Astrocyte (in vitro differentiated cells and primary cell): ENCODE measurements around the gene NEUROD6. TPM values are rescaled to one million over a fixed set of nuclear protein-coding genes. Genes with fewer than 3 reads are reported as not detected.

Experiments
- DNase-seq: peaks from one replicate; pipeline ENCODE4 v3.0.0-alpha.2; 2010; ENCODE audit warnings: low read depth
- FAIRE-seq: peaks from 2 replicates; lab custom pipeline; 2011; peaks lifted over from hg19 to GRCh38; lab: Jason Lieb, UNC
- H2AFZ ChIP-seq: 2 replicates; pipeline ENCODE4 v1.6.0; 2012; ENCODE audit warnings: low read depth, low read length, inconsistent platforms
- H3K27ac ChIP-seq: 2 replicates; pipeline ENCODE4 v1.5.1; 2011; ENCODE audit warnings: low read depth, low read length, inconsistent platforms
- H3K27me3 ChIP-seq: 2 replicates; pipeline ENCODE4 v1.6.0; 2011; ENCODE audit warnings: low read length, inconsistent platforms; ENCODE audit not compliant: insufficient read depth
- H3K36me3 ChIP-seq: 2 replicates; pipeline ENCODE4 v1.5.1; 2011; ENCODE audit warnings: low read length, inconsistent platforms; ENCODE audit not compliant: insufficient read depth
- H3K4me1 ChIP-seq: 2 replicates; pipeline ENCODE4 v1.5.1; 2011; ENCODE audit warnings: low read length, inconsistent platforms; ENCODE audit not compliant: insufficient read depth
- H3K4me2 ChIP-seq: 2 replicates; pipeline ENCODE4 v1.6.0; 2012; ENCODE audit warnings: low read length, inconsistent platforms
- H3K4me3 ChIP-seq: 2 replicates; pipeline ENCODE4 v1.5.1; 2011; ENCODE audit warnings: low read depth, mild to moderate bottlenecking, low read length, inconsistent platforms; ENCODE audit not compliant: insufficient read depth
- H3K79me2 ChIP-seq: 2 replicates; pipeline ENCODE4 v1.6.0; 2012; ENCODE audit warnings: mild to moderate bottlenecking, low read length, inconsistent platforms; ENCODE audit not compliant: insufficient read depth
- H3K9ac ChIP-seq: 2 replicates; pipeline ENCODE4 v1.6.0; 2012; ENCODE audit warnings: mild to moderate bottlenecking, low read length, inconsistent platforms
- H3K9me3 ChIP-seq: 2 replicates; pipeline ENCODE4 v1.5.1; 2012; ENCODE audit warnings: low read depth, mild to moderate bottlenecking, low read length, inconsistent platforms; ENCODE audit not compliant: insufficient read depth
- H4K20me1 ChIP-seq: 2 replicates; pipeline ENCODE4 v1.6.0; 2012; ENCODE audit warnings: low read length, inconsistent platforms; ENCODE audit not compliant: insufficient read depth
- H3K27ac Mint-ChIP-seq: one replicate; pipeline ENCODE4 v1.8.0; 2021; ENCODE audit warnings: mild to moderate bottlenecking, mixed read lengths; ENCODE audit not compliant: unreplicated experiment
- H3K27me3 Mint-ChIP-seq: one replicate; pipeline ENCODE4 v1.8.0; 2021; ENCODE audit warnings: low read depth, mixed read lengths; ENCODE audit not compliant: unreplicated experiment
- H3K36me3 Mint-ChIP-seq: one replicate; pipeline ENCODE4 v1.8.0; 2021; ENCODE audit warnings: low read depth, mixed read lengths; ENCODE audit not compliant: unreplicated experiment
- H3K4me1 Mint-ChIP-seq: one replicate; pipeline ENCODE4 v1.8.0; 2021; ENCODE audit warnings: low read depth, mixed read lengths; ENCODE audit not compliant: unreplicated experiment
- H3K4me3 Mint-ChIP-seq: one replicate; pipeline ENCODE4 v1.8.0; 2021; ENCODE audit warnings: mild to moderate bottlenecking, moderate library complexity, mixed read lengths; ENCODE audit not compliant: unreplicated experiment
- H3K9me3 Mint-ChIP-seq: one replicate; pipeline ENCODE4 v1.8.0; 2021; ENCODE audit warnings: mild to moderate bottlenecking, mixed read lengths; ENCODE audit not compliant: unreplicated experiment
- CTCF ChIP-seq: IDR thresholded peaks from 2 replicates; pipeline ENCODE4 v1.5.1; 2011; ENCODE audit warnings: low read depth, mild to moderate bottlenecking, inconsistent platforms, low read length, moderate library complexity; ENCODE audit not compliant: insufficient read depth
- EZH2 ChIP-seq: IDR thresholded peaks from 2 replicates; pipeline ENCODE4 v1.6.1; 2012; ENCODE audit warnings: mild to moderate bottlenecking, low read length, inconsistent platforms; ENCODE audit not compliant: insufficient read depth
- total RNA-seq: library from RNA; stranded (reverse); gene quantifications from 2 replicates; pipeline ENCODE4 v1.2.1, GENCODE V29; 2021

Gene NEUROD6
- total RNA-seq, 1 donor from 2014 or later: not detected

DNA sequence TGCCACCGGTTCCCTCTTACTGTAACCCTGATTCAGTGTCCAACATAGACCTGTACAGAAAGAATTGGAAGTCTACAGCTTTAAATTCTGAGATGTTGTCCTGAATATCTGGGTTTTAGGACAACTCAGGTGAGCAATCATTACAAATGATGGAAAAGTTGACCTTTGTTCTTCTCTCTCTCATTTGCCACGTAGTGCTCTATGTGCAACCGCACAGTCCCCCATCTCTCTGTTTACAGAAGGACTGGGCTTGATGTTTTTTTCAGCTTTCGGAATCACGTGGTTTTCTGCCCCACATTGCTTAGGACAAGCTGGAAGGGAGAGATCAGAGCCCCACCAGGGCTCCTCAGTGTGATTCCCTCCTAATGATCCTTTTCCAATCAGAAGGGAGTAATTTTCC, 22.2 kb downstream of the NEUROD6 start:
- Histone ChIP-seq H3K36me3 (no peaks in the 10 kb centered on the region), H3K4me2 (no peak overlapping the region), H3K9me3 (no peaks in the 10 kb centered on the region), H3K4me1 (no peaks in the 10 kb centered on the region), H4K20me1 (no peaks in the 10 kb centered on the region), H3K9ac (no peak overlapping the region), H3K27ac (no peak overlapping the region), H3K4me3 (no peak overlapping the region), H2AFZ (no peak overlapping the region), H3K79me2 (no peaks in the 10 kb centered on the region), H3K27me3 (no peaks in the 10 kb centered on the region)
- Mint-ChIP-seq H3K36me3 (no peaks in the 10 kb centered on the region), H3K27ac (no peak overlapping the region), H3K4me1 (no peaks in the 10 kb centered on the region), H3K4me3 (no peak overlapping the region), H3K9me3 (no peaks in the 10 kb centered on the region), H3K27me3 (no peaks in the 10 kb centered on the region)
- FAIRE-seq (no peak), DNase-seq (no peak)
- TF ChIP-seq CTCF: no peak
- TF ChIP-seq EZH2: no peak

DNA sequence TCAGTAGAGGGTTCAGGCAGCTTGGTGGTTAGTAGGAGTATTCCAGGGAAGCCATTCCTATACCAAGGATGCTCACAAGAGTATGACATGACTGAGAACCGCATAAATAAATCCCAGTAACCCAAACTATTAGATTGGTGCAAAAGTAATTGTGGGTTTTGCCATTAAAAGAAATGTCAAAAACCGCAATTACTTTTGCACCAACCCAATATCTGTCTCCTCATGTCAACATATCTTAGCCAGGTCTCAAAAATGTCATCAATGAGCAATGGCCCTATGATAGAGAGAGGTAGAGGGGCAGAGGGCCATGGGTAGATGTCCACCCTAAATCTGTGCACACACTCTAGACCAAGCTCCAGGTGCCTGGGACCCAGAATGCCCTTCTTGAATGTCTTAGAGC, 23.6 kb downstream of the NEUROD6 start:
- Histone ChIP-seq H3K4me1 (no peaks in the 10 kb centered on the region), H4K20me1 (no peaks in the 10 kb centered on the region), H3K27me3 (no peaks in the 10 kb centered on the region), H3K4me2 (no peak overlapping the region), H2AFZ (no peak overlapping the region), H3K27ac (no peak overlapping the region), H3K9me3 (no peaks in the 10 kb centered on the region), H3K36me3 (no peaks in the 10 kb centered on the region), H3K9ac (no peak overlapping the region), H3K79me2 (no peaks in the 10 kb centered on the region), H3K4me3 (no peak overlapping the region)
- Mint-ChIP-seq H3K9me3 (no peaks in the 10 kb centered on the region), H3K27ac (no peak overlapping the region), H3K4me1 (peaks cover 2% of the 10 kb centered on the region), H3K27me3 (no peaks in the 10 kb centered on the region), H3K4me3 (no peak overlapping the region), H3K36me3 (no peaks in the 10 kb centered on the region)
- DNase-seq (no peak), FAIRE-seq (no peak)
- TF ChIP-seq CTCF (no peak), EZH2 (no peak)

DNA sequence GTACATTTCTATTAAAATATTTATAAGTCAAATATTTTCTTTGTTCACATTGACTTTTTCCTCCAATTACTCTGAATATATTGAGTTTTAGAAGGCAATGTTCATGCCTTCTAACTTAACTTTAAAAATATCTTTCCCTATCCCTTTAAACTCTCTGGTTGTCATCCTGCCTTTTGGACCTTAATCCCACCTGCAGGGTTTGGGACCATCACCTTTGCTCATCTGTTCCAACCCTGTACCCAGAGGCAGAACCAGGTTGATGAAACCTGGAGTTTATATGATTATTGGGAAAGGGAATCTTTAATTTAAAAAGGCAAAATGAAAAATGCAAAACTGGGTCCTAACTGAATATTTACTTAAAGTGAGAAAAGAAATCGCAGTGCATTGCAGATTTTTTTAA, 24.8 kb downstream of the NEUROD6 start:
- Mint-ChIP-seq H3K36me3 (no peaks in the 10 kb centered on the region), H3K27ac (no peak overlapping the region)
- no peak for FAIRE-seq

More for the DNA sequence above, 24.8 kb downstream of the NEUROD6 start:
- Histone ChIP-seq H3K9ac (no peak overlapping the region), H3K27me3 (no peaks in the 10 kb centered on the region), H3K27ac (no peak overlapping the region), H3K4me2 (no peak overlapping the region), H3K79me2 (no peaks in the 10 kb centered on the region), H4K20me1 (no peaks in the 10 kb centered on the region), H2AFZ (no peak overlapping the region), H3K4me3 (no peak overlapping the region), H3K9me3 (peaks cover 4% of the 10 kb centered on the region), H3K36me3 (no peaks in the 10 kb centered on the region), H3K4me1 (no peaks in the 10 kb centered on the region)
- no peaks in the 10 kb centered on the region for H3K27me3 Mint-ChIP-seq
- DNase-seq: no peak
- H3K4me1 Mint-ChIP-seq: peaks cover 2% of the 10 kb centered on the region
- no peak overlapping the region for H3K4me3 Mint-ChIP-seq
- TF ChIP-seq CTCF: no peak
- TF ChIP-seq EZH2: no peak
- no peaks in the 10 kb centered on the region for H3K9me3 Mint-ChIP-seq
